Gastrocnemius medialis (tissue), 4 donors: Measurements from ENCODE around the gene VIT. TPM values are rescaled to one million over a fixed set of nuclear protein-coding genes. Genes with fewer than 3 reads are reported as not detected.

Experiments
- ATAC-seq, 2 donors: fragments of 150-250 bp; one replicate each; pipeline ENCODE4 v1.9.1; 2016
- DNase-seq, 2 donors: peaks; one replicate each; pipeline ENCODE4 v3.0.0-alpha.2; 2019
- H3K27ac ChIP-seq, 4 donors: fragments of 200-600 bp; sonication (generic); 1 replicate in 1 of 4; 2 replicates in 3 of 4; pipeline ENCODE4 v1.5.1; 2016 to 2018; ENCODE audit warnings: mild to moderate bottlenecking in 2 of 4, moderate library complexity in 1 of 4
- H3K27me3 ChIP-seq, 3 donors: fragments of 200-600 bp; sonication (generic) in 2 of 3; 1 replicate in 1 of 3; 2 replicates in 2 of 3; pipeline versions ENCODE4 v1.5.1 to v1.6.0; 2016 to 2019; ENCODE audit warnings: mild to moderate bottlenecking in 1 of 3, moderate library complexity in 1 of 3
- H3K36me3 ChIP-seq, 2 donors: fragments of 200-600 bp; sonication (generic) in 1 of 2; one replicate each; pipeline ENCODE4 v1.5.1; 2017 to 2018
- H3K4me1 ChIP-seq, 2 donors: fragments of 200-600 bp; sonication (generic) in 1 of 2; one replicate each; pipeline ENCODE4 v1.5.1; 2016 to 2017; ENCODE audit warnings: mild to moderate bottlenecking in 2 of 2
- H3K4me3 ChIP-seq, 4 donors: fragments of 200-600 bp; sonication (generic) in 3 of 4; 1 replicate in 1 of 4; 2 replicates in 3 of 4; pipeline ENCODE4 v1.5.1; 2016 to 2019; ENCODE audit warnings: mild to moderate bottlenecking in 2 of 4
- H3K9me3 ChIP-seq, 3 donors: fragments of 200-600 bp; sonication (generic) in 2 of 3; 1 replicate in 1 of 3; 2 replicates in 2 of 3; pipeline ENCODE4 v1.5.1; 2016 to 2019
- CTCF ChIP-seq, 5 experiments: fragments of 450-650 bp in 3 of 5; fragments of 200-600 bp in 2 of 5; sonication (generic) in 2 of 5; IDR thresholded peaks in 4 of 5; conservative IDR thresholded peaks in 1 of 5; 1 replicate in 4 of 5; 2 replicates in 1 of 5; pipeline ENCODE4 v1.5.1; 2016 to 2019; ENCODE audit warnings: antibody characterized with exemption in 5 of 5, mild to moderate bottlenecking in 3 of 5, moderate library complexity in 3 of 5
- POLR2A ChIP-seq, 2 donors: fragments of 450-650 bp; IDR thresholded peaks; one replicate each; pipeline ENCODE4 v1.6.1; 2017; ENCODE audit warnings: antibody characterized with exemption in 2 of 2, mild to moderate bottlenecking in 2 of 2, moderate library complexity in 2 of 2
- in situ Hi-C, 4 donors: fragments of 200-750 bp; cut with MboI; loops; one replicate each; pipeline versions ENCODE4 v1.15.0 to v1.8.0; 2017; ENCODE audit warnings: low sequenced_read_pairs in 4 of 4
- intact Hi-C: fragments of 100-400 bp; cut with DNase I; formaldehyde crosslinking; loops from one replicate; pipeline ENCODE4 v1.15.1; 2023; ENCODE audit warnings: low total_unique reads
- total RNA-seq, 4 donors: library from RNA; depleted of rRNA; stranded (reverse); fragments of >200 nt; gene quantifications; one replicate each; pipeline versions ENCODE4 v1.1.0 to v1.2.3, GENCODE V29; 2016

Gene VIT
- total RNA-seq, 4 donors from 2014 or later = 14.4 to 27.3 (median 17.6) TPM

GRCh38 chr2:36797324-36798070, 101.0 kb downstream of the VIT start:
- ATAC-seq (no peak), DNase-seq (no peak)
- H3K4me3 ChIP-seq = no peak overlapping the region
- H3K27ac ChIP-seq = no peak overlapping the region
- no peaks in the 10 kb centered on the region for H3K9me3 ChIP-seq
- no peak for TF ChIP-seq POLR2A (IDR thresholded peaks at IDR 0.05)
- in situ Hi-C loops = no loop called here
- no peaks in the 10 kb centered on the region for H3K4me1 ChIP-seq
- H3K27me3 ChIP-seq = no peaks in the 10 kb centered on the region
- intact Hi-C loops = no loop called here
- H3K36me3 ChIP-seq = no peaks in the 10 kb centered on the region

GRCh38 chr2:36798724-36799123, 102.2 kb downstream of the VIT start:
- TF ChIP-seq POLR2A (IDR thresholded peaks at IDR 0.05) (no peak), CTCF (IDR thresholded peaks at IDR 0.05 in 4 of 5, conservative IDR thresholded peaks at IDR 0.05 in 1 of 5) (no peak)
- Histone ChIP-seq H3K27me3 (no peaks in the 10 kb centered on the region), H3K4me1 (no peaks in the 10 kb centered on the region), H3K27ac (no peak overlapping the region), H3K36me3 (no peaks in the 10 kb centered on the region), H3K9me3 (no peaks in the 10 kb centered on the region), H3K4me3 (no peak overlapping the region)
- in situ Hi-C loops = no loop called here
- intact Hi-C loops = no loop called here
- DNase-seq (no peak), ATAC-seq (no peak)

- in situ Hi-C loops (no loop called here), intact Hi-C loops (no loop called here)
- no peaks in the 10 kb centered on the region for H3K36me3 ChIP-seq
- H3K4me3 ChIP-seq = no peak overlapping the region
- no peak for DNase-seq
- no peak for ATAC-seq
- H3K4me1 ChIP-seq = no peaks in the 10 kb centered on the region
- H3K9me3 ChIP-seq = no peaks in the 10 kb centered on the region
- no peaks in the 10 kb centered on the region for H3K27me3 ChIP-seq
- H3K27ac ChIP-seq = no peak overlapping the region
- TF ChIP-seq CTCF (IDR thresholded peaks at IDR 0.05 in 4 of 5, conservative IDR thresholded peaks at IDR 0.05 in 1 of 5) (no peak), POLR2A (IDR thresholded peaks at IDR 0.05) (no peak)
These were observed 103.9 kb downstream of the VIT start for GRCh38 chr2:36800381-36800780.

GRCh38 chr2:36801088-36801487, 104.6 kb downstream of the VIT start:
- ATAC-seq (no peak), DNase-seq (no peak)
- H3K4me3 ChIP-seq = no peak overlapping the region
- no peaks in the 10 kb centered on the region for H3K27me3 ChIP-seq
- in situ Hi-C loops (no loop called here), intact Hi-C loops (no loop called here)
- TF ChIP-seq CTCF (IDR thresholded peaks at IDR 0.05 in 4 of 5, conservative IDR thresholded peaks at IDR 0.05 in 1 of 5) (no peak), POLR2A (IDR thresholded peaks at IDR 0.05) (no peak)
- H3K4me1 ChIP-seq = no peaks in the 10 kb centered on the region
- H3K36me3 ChIP-seq = no peaks in the 10 kb centered on the region
- no peak overlapping the region for H3K27ac ChIP-seq
- H3K9me3 ChIP-seq = no peaks in the 10 kb centered on the region

- no peak overlapping the region for H3K4me3 ChIP-seq
- H3K36me3 ChIP-seq = no peaks in the 10 kb centered on the region
- no peaks in the 10 kb centered on the region for H3K9me3 ChIP-seq
- DNase-seq (no peak), ATAC-seq (no peak)
- TF ChIP-seq POLR2A (IDR thresholded peaks at IDR 0.05) = no peak
- no peak for TF ChIP-seq CTCF (IDR thresholded peaks at IDR 0.05 in 4 of 5, conservative IDR thresholded peaks at IDR 0.05 in 1 of 5)
- no peaks in the 10 kb centered on the region for H3K27me3 ChIP-seq
- no peak overlapping the region for H3K27ac ChIP-seq
- intact Hi-C loops = no loop called here
- no peaks in the 10 kb centered on the region for H3K4me1 ChIP-seq
- in situ Hi-C loops = no loop called here
These were observed 106.4 kb downstream of the VIT start for GRCh38 chr2:36802952-36803351.
